Stimulated activated CD8-positive, alpha-beta memory T cell treated with anti-CD3 and anti-CD28 coated beads, Interleukin-12 subunit alpha, Interleukin-12 subunit beta, amount 100 ng/mL, for 4 hours (primary cell): ENCODE results near the gene FKBP14.

Source experiments
- DNase-seq: peaks from one replicate; pipeline ENCODE4 v3.0.0-alpha.2; 2020; ENCODE audit warnings: low read depth

The FKBP14 gene

DNA sequence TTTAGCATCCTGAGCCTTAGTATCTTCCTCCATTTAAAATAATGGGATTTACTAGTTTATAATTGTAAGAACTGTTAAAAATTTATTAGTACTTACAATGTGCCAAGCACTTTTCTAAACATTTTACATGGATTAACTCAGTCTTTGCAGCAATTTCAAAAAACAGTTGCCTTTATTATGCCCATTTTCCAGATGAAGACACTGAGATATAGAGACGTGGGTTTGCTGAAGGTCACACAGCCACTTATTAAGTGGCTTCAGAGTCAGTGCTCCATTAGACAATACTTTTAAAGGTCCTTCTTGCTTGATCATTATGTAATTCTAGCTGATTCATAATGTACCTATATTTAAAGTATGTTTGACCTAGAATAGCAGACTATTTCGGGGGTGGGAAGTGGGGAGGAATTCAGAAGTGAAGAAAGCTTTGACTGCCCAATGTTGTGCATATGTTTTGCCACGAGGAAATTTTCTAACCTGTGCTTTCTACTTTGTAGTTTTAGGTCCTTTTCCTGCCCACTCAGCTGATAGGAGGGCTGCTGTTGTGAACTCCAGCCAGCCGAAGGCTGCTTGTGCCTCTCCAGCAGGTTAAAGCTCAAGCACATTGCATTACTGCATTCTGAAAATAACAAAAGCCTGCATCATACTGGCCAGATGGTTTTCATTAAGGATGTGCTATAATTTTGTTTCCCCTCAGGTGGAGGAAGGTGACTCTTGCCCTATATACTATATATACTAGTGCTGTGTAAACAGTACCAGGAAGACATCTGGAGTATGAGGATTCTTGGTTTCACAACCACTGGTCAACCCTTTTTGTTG lies 6.0 kb upstream of the FKBP14 start:
- no peak for DNase-seq

GRCh38 chr7:30029696-30030095 lies 3.2 kb upstream of the FKBP14 start:
- DNase-seq: no peak

DNA sequence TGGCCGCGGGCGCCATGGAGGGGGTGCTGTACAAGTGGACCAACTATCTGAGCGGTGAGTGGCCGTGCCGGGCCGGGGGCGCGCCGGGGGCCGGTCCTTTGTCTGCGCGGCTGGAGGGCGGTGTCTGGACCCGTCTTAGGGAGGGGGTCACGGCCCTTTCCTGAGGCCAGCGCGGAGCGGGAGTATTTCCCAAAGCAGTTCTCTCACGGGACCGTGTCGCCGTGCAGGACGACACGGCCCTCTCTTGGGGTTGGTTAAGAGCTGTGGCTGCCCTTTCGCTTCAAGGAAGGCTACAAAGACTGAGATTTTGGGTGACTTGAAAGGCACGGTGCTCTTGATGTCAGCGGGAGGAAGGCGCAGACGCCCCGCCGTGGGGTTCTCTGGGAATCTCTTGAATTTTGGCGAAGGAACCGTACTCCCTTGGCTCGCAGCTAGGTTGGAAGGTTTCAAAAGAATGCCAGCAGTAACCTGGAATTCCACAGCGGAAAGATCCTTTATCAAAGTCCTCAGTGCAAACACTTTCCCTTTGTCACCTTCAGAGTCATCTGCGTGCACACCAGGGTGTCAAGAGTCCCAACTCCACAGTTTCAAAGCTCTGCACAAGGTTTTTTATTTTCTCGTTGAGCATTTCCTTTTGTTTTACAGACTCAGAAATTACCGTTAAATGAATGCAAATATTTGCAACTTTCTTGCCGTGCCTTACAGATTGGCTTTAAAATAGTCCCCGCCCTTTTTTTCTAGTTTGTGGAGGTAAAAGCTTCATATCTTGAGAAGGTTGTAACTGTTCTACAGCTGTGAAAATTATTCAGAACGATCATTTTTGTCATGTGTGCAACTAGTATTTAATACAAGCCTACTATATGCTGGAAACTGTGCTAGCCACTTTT lies 2.5 kb upstream of the FKBP14 start:
- no peak for DNase-seq

GRCh38 chr7:30028216-30028748 lies 1.8 kb upstream of the FKBP14 start, which contains the start of gene PLEKHA8:
Gene PLEKHA8, plus strand, starts transcription at chr7:30028412. Its CDS starts 351 bp downstream, at chr7:30028763.
- DNase-seq: peak; percentile 84

DNA sequence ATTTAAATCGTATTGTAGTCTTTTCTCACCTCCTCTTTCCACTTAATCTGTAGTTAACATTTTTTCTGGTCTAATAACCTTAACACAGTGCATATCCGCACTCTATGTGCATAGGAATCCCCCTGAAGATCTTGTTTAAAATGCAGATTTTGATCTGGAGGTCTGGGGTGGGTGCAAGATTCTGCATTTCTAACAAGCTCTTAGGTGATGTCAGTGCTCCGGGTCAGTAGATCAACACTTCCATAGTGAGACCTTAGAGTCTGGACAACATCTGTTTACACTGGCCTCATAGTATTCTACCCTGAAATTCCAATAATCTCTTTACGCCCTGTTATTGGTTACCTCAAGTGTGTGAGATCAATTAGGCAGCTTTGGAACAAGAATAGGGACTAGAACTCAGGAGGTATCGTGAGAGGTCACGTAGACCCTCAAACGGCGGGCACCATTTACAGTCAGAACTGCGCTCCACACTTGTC lies 1.3 kb upstream of the FKBP14 start:
- DNase-seq: no peak

DNA sequence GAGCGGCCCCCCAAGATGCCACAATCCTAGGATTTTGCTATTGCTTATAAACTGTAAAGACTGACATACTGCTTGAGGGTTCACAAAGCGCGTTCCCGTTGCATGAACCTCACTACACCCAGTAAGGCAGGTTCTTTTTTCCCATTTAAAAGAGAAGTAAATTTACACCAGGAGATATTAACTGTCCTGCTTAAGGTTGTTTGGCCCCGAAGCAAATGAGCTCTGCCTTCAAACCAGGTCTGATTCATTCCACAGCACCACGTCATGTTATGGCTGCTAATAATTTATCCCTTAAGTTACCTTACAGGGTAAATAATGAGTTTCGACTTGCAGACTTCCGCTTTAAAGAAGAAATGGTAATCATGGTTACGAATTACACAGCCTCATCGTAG lies 559 bp upstream of the FKBP14 start:
- DNase-seq: no peak

DNA sequence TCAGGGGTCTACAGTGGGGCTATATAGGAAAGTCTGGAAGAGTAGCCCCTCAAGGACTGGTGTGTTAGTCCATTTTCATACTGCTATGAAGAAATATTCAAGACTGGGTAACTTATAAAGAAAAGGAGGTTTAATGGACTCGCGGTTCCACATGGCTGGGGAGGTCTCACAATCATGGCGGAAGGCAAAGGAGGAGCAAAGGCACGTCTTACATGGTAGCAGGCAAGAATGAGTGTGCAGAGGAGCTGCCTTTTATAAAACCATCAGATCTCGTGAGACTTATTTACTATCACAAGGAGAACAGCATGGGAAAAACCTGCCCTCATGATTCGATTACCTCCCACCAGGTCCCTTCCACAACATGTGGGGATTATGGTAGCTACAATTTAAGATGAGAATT lies 3.0 kb downstream of the FKBP14 start:
- no peak for DNase-seq

- no peak for DNase-seq
These were observed 3.5 kb downstream of the FKBP14 start for GRCh38 chr7:30022991-30023390.

GRCh38 chr7:30020535-30020934 lies 6.0 kb downstream of the FKBP14 start:
- no peak for DNase-seq

- no peak for DNase-seq
These were observed 6.5 kb downstream of the FKBP14 start for GRCh38 chr7:30019960-30020359.

DNA sequence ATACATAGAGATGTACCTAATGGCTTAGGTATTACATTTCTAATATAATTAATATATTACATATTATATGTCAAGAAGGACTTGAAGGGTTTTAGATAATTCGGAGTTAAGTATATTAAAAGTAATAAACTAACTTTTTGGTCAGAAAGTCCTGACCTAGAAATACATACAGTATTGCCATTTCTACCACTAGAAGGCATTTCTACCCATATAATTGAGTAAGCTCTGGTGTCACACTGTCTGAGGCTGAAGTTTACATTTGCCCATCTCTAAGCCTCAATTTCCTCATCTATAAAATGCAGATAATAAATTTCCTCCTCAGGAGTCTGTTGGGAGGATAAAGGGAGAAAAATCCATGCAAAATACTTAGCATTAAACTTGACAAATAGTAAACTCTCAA lies 7.1 kb downstream of the FKBP14 start:
- no peak for DNase-seq

GRCh38 chr7:30018451-30018850 lies 8.1 kb downstream of the FKBP14 start:
- no peak for DNase-seq

DNA sequence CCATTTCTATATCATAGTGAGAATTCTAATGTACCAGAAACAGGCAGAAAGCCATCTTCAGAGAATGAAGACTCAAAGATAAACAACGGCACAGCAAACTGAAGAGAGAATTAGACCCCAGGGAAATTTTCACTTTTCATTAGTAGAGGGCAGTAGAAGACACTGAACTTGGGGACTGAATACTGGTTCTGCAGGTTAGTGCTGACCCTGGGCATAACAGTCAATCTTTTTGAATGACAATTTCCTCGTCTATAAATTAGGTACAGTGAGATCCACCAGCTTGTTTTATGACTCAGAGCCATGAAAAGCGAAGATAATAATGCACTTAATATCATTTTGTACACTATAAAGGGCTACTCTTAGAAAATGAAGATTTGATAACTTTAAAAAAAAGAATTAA lies 13.7 kb downstream of the FKBP14 start:
- no peak for DNase-seq

- no peak for DNase-seq
These were observed 16.5 kb downstream of the FKBP14 start for GRCh38 chr7:30010021-30010420.

DNA sequence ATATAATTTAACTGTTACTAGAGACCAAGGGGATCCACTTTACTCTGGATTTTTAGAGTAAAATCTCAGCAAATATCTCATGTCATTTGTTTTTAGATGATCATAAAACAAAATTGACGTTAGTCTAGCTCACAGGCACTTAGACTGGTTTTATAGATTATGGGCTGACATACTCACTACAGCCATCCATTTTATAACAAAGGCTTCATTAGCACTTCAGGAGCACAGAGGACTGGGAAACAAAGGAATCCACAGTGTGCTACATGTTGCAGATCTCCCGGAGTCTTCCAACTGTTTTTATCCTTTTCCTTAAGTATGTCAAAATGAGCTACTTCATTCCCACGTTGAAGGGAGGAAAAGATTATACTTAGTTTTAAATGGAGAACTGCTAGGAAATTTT lies 21.0 kb downstream of the FKBP14 start:
- no peak for DNase-seq

- no peak for DNase-seq
These were observed 23.4 kb downstream of the FKBP14 start for GRCh38 chr7:30003098-30003497.

DNA sequence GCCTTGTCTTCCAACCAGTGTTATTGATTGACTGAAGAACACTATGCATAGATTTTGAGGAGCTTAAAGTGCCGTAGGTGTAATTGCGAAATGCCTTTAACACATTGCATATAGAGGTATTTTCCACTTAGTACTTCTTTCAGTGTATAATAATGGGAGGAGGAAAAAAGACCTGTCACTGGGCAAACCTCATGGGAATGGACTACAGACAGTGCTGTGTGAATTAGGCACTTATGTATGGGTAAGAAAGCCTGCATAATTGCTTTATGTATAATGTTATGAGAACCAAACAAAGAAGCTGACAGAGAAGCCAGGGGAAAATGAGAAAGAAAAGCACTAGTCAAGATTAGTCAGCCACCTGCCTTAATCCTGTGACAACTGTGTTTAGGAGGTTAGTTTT lies 24.5 kb downstream of the FKBP14 start:
- no peak for DNase-seq

DNA sequence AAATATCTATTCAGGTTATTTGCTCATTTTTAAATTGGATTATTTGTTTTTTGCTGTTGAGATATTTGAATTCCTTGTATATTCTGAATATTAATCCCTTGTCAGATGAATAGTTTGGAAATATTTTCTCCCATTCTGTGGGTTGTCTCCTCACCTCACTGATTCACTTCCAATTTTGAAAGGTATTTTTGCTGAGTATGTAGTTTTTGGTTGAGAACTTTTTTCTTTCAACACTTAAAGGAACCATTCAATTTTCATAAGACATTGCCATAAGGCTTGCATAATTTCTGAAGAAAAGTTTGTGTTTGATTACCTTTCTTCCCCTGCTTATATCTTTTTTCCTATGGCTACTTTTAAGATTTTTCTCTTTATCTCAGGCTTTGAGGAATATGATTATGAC lies 28.0 kb downstream of the FKBP14 start:
- no peak for DNase-seq

GRCh38 chr7:29996321-29996720 lies 30.2 kb downstream of the FKBP14 start:
- DNase-seq: no peak

DNA sequence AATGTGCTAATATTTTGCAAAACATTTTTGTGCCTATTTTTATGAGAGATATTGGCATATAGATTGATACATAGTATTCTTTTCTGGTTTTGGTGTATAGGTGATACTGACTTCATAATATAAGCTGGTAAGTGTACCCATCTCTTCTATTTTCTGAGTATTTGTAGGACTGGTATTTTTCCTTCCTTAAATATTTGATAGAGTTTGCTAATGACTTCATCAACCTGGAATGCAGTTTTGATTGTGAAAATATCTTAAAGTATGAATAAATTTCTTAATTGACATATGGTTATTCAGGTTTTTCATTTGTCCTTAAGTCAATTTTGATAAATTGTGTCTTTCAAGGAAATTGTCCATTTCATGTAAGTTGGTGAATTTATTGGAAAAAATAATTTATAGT lies 30.9 kb downstream of the FKBP14 start:
- no peak for DNase-seq

GRCh38 chr7:29993140-29993539 lies 33.4 kb downstream of the FKBP14 start:
- no peak for DNase-seq

DNA sequence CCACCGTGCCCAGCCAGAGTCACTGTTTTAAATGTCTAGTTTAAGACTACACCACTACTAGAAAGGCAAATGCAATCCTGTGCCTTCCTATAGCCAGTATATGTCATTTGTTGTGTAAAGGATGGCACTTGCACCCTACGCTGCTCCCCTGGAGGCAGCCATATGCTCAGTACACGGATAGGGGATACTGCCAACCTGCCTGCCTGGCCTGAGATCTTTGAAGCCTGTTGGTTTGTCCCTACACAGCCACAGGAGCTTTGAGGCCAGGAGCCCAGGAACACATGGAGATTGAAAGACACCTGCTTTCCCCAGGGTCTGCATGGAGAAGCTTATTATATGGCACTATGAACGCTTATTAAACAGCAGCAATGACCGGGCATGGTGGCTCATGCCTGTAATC lies 34.6 kb downstream of the FKBP14 start:
- no peak for DNase-seq

DNA sequence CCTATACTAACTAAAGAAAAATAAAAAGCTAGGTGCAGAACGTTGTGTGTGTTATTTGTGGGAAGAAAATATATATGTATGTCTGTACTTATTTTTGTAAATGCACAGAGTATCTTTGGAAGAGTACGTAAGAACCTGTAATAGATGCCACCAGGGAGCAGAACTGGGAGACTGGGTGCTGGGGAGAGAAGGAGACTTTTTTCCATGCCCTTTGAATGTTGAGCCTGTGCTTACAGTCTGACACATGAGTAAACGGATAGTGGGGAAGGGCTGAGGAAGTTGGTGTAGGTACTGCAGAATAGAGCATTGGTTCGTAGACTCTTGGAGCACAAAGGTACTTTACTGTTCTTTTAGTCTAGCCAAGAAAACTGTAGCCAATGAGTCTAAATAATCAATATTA lies 35.6 kb downstream of the FKBP14 start:
- no peak for DNase-seq
